Natural killer cell (primary cell): ENCODE measurements around the gene ST6GALNAC1. TPM values are rescaled to one million over a fixed set of nuclear protein-coding genes. Genes with fewer than 3 reads are reported as not detected.

Experiments
- ATAC-seq, 3 donors: fragments of 150-1000 bp in 2 of 3; fragments of 200-7000 bp in 1 of 3; cut with Tn5 transposase; 1 replicate in 1 of 3; 2 replicates in 2 of 3; pipeline ENCODE4 v1.10.0; 2021; ENCODE audit warnings: mild to moderate bottlenecking in 2 of 3, moderate library complexity in 2 of 3
- DNase-seq, 2 donors: peaks; one replicate each; pipeline versions ENCODE4 v3.0.0 to v3.0.0-alpha.2; 2013 to 2021; ENCODE audit warnings: mixed read lengths in 1 of 2
- H3K27ac ChIP-seq: one replicate; pipeline ENCODE4 v1.5.1; 2013; ENCODE audit warnings: mild to moderate bottlenecking, low read length
- H3K27me3 ChIP-seq: one replicate; pipeline ENCODE4 v1.6.1; 2013; ENCODE audit warnings: low read length; ENCODE audit not compliant: control insufficient read depth, insufficient read depth
- H3K36me3 ChIP-seq: one replicate; pipeline ENCODE4 v1.6.1; 2013; ENCODE audit warnings: low read length; ENCODE audit not compliant: control insufficient read depth, insufficient read depth
- H3K4me1 ChIP-seq: one replicate; pipeline ENCODE4 v1.6.1; 2013; ENCODE audit warnings: low read length; ENCODE audit not compliant: control insufficient read depth, insufficient read depth
- H3K4me3 ChIP-seq: one replicate; pipeline ENCODE4 v1.5.1; 2013; ENCODE audit warnings: low read length
- H3K9me3 ChIP-seq: one replicate; pipeline ENCODE4 v1.6.1; 2013; ENCODE audit warnings: low read length; ENCODE audit not compliant: control insufficient read depth, insufficient read depth
- H3K27ac Mint-ChIP-seq, 2 donors: one replicate each; pipeline ENCODE4 v1.8.0; 2022; ENCODE audit warnings: mild to moderate bottlenecking in 2 of 2, mixed read lengths in 2 of 2, moderate library complexity in 1 of 2
- H3K27me3 Mint-ChIP-seq, 2 donors: one replicate each; pipeline ENCODE4 v1.8.0; 2022; ENCODE audit warnings: low read depth in 2 of 2, mixed read lengths in 2 of 2
- H3K36me3 Mint-ChIP-seq: one replicate; pipeline ENCODE4 v1.8.0; 2022; ENCODE audit warnings: mixed read lengths
- H3K4me1 Mint-ChIP-seq, 2 donors: one replicate each; pipeline ENCODE4 v1.8.0; 2022; ENCODE audit warnings: mixed read lengths in 2 of 2
- H3K4me3 Mint-ChIP-seq: one replicate; pipeline ENCODE4 v1.8.0; 2022; ENCODE audit warnings: mild to moderate bottlenecking, moderate library complexity, mixed read lengths
- H3K9me3 Mint-ChIP-seq, 2 donors: one replicate each; pipeline ENCODE4 v1.8.0; 2022; ENCODE audit warnings: mixed read lengths in 2 of 2
- CTCF ChIP-seq: fragments of 200-600 bp; IDR thresholded peaks from one replicate; pipeline ENCODE4 v1.8.0; 2022; ENCODE audit warnings: antibody characterized with exemption
- WGBS: methylation state at CpG from one replicate; pipeline ENCODE4 v1.1.7; 2013; ENCODE audit warnings: missing lambda C conversion rate; ENCODE audit not compliant: insufficient coverage; 5-methylcytosine and 5-hydroxymethylcytosine counted together
- intact Hi-C: fragments of 100-400 bp; cut with micrococcal nuclease; formaldehyde crosslinking; loops from one replicate; pipeline ENCODE4 v1.14.2; 2022
- total RNA-seq, 4 donors: library from RNA; stranded (reverse); fragments of 120-200 nt in 1 of 4; gene quantifications; one replicate each; pipeline versions ENCODE4 v1.2.3 to v1.2.4, GENCODE V29; 2013 to 2022

Gene ST6GALNAC1
- total RNA-seq, 3 donors from 2014 or later (not counting 1 experiment from before 2014, with no cell fraction given), result 1.0 TPM; not detected in 2

GRCh38 chr17:76686538-76687297 lies 43.2 kb upstream of the ST6GALNAC1 start:
- WGBS, result 93% methylated on average over 15 of the region's 15 CpGs
- no peaks in the 10 kb centered on the region for H3K9me3 Mint-ChIP-seq
- no peak overlapping the region for H3K4me3 Mint-ChIP-seq
- ATAC-seq (no peak), DNase-seq (no peak)
- H3K27ac ChIP-seq, result no peak overlapping the region
- peaks cover 20% of the 10 kb centered on the region for H3K4me1 ChIP-seq
- no peak for TF ChIP-seq CTCF
- H3K4me1 Mint-ChIP-seq, result peaks cover 9 to 10% of the 10 kb centered on the region in 2 donors
- no peak overlapping the region for H3K4me3 ChIP-seq
- H3K36me3 Mint-ChIP-seq, result no peaks in the 10 kb centered on the region
- H3K9me3 ChIP-seq, result no peaks in the 10 kb centered on the region
- H3K27ac Mint-ChIP-seq, result no peak overlapping the region
- no peaks in the 10 kb centered on the region for H3K27me3 Mint-ChIP-seq
- H3K36me3 ChIP-seq, result peaks cover 2% of the 10 kb centered on the region
- intact Hi-C loops, result no loop called here
- H3K27me3 ChIP-seq, result no peaks in the 10 kb centered on the region

GRCh38 chr17:76685846-76686245 lies 42.3 kb upstream of the ST6GALNAC1 start:
- no peaks in the 10 kb centered on the region for H3K9me3 Mint-ChIP-seq
- peaks cover 18% of the 10 kb centered on the region in 2 donors for H3K4me1 Mint-ChIP-seq
- TF ChIP-seq CTCF, result no peak
- H3K27me3 Mint-ChIP-seq, result no peaks in the 10 kb centered on the region
- WGBS, result 96% methylated on average over 8 of the region's 8 CpGs
- Histone ChIP-seq H3K36me3 (peaks cover 2% of the 10 kb centered on the region), H3K27ac (no peak overlapping the region), H3K9me3 (no peaks in the 10 kb centered on the region), H3K27me3 (no peaks in the 10 kb centered on the region), H3K4me1 (peaks cover 29% of the 10 kb centered on the region), H3K4me3 (no peak overlapping the region)
- H3K36me3 Mint-ChIP-seq, result no peaks in the 10 kb centered on the region
- H3K27ac Mint-ChIP-seq, result no peak overlapping the region
- intact Hi-C loops, result no loop called here
- DNase-seq (no peak), ATAC-seq (no peak)
- no peak overlapping the region for H3K4me3 Mint-ChIP-seq

GRCh38 chr17:76685366-76685765 lies 41.8 kb upstream of the ST6GALNAC1 start:
- no peak overlapping the region for H3K27ac Mint-ChIP-seq
- TF ChIP-seq CTCF, result no peak
- Histone ChIP-seq H3K27ac (no peak overlapping the region), H3K4me1 (peaks cover 33% of the 10 kb centered on the region), H3K36me3 (peaks cover 2% of the 10 kb centered on the region), H3K9me3 (no peaks in the 10 kb centered on the region), H3K4me3 (no peak overlapping the region), H3K27me3 (no peaks in the 10 kb centered on the region)
- H3K4me1 Mint-ChIP-seq, result peaks cover 18 to 21% of the 10 kb centered on the region in 2 donors
- H3K4me3 Mint-ChIP-seq, result no peak overlapping the region
- no peaks in the 10 kb centered on the region for H3K9me3 Mint-ChIP-seq
- intact Hi-C loops, result no loop called here
- H3K36me3 Mint-ChIP-seq, result no peaks in the 10 kb centered on the region
- DNase-seq (no peak), ATAC-seq (no peak)
- no peaks in the 10 kb centered on the region for H3K27me3 Mint-ChIP-seq
- 94% methylated on average over 12 of the region's 12 CpGs for WGBS

GRCh38 chr17:76684756-76685155 lies 41.2 kb upstream of the ST6GALNAC1 start:
- 88% methylated on average over 7 of the region's 7 CpGs for WGBS
- H3K27ac Mint-ChIP-seq, result no peak overlapping the region

More at GRCh38 chr17:76684756-76685155, 41.2 kb upstream of the ST6GALNAC1 start:
- H3K27ac ChIP-seq, result no peak overlapping the region
- DNase-seq (no peak), ATAC-seq (no peak)
- no peak for TF ChIP-seq CTCF
- intact Hi-C loops, result loop anchor here (5.0 kb wide), 1 partner anchor 33 kb away; no protein-coding TSS in a partner anchor
- H3K27me3 ChIP-seq, result no peaks in the 10 kb centered on the region
- no peak overlapping the region for H3K4me3 ChIP-seq
- H3K27me3 Mint-ChIP-seq, result no peaks in the 10 kb centered on the region
- no peaks in the 10 kb centered on the region for H3K36me3 Mint-ChIP-seq
- peaks cover 2% of the 10 kb centered on the region for H3K36me3 ChIP-seq
- no peaks in the 10 kb centered on the region for H3K9me3 Mint-ChIP-seq
- H3K4me3 Mint-ChIP-seq, result no peak overlapping the region
- peaks cover 33% of the 10 kb centered on the region for H3K4me1 ChIP-seq
- peaks cover 18 to 21% of the 10 kb centered on the region in 2 donors for H3K4me1 Mint-ChIP-seq
- H3K9me3 ChIP-seq, result no peaks in the 10 kb centered on the region
